ENCODE data around the gene ANO10.

GRCh38 chr3:43338295-43338694, 283.5 kb downstream of the ANO10 start:
- TF ChIP-seq EP300 (IDR thresholded peaks at IDR 0.05; ENCODE audit: low read depth) (no peak), POLR2A (IDR thresholded peaks at IDR 0.05) (no peak), POLR2AphosphoS5 (IDR thresholded peaks at IDR 0.05) (no peak)
